Measurements from ENCODE around the gene CYB5R4. TPM values are rescaled to one million over a fixed set of nuclear protein-coding genes. Genes with fewer than 3 reads are reported as not detected.

Gene CYB5R4
- total and polyA plus RNA-seq, 2 experiments from 2014 or later: 10.3 to 10.7 TPM

- Histone ChIP-seq H2AFZ (no peak overlapping the region), H3K36me3 (replicated peaks; ENCODE audit: insufficient read depth, low read depth) (no peaks in the 10 kb centered on the region), H3K4me1 (ENCODE audit: insufficient read depth) (no peaks in the 10 kb centered on the region), H3K27me3 (no peaks in the 10 kb centered on the region), H3K79me2 (no peaks in the 10 kb centered on the region), H3K9me3 (ENCODE audit: low read depth) (no peaks in the 10 kb centered on the region), H4K20me1 (ENCODE audit: insufficient read depth, poor library complexity, severe bottlenecking) (no peaks in the 10 kb centered on the region), H3K4me3 (no peak overlapping the region), H3K4me2 (no peak overlapping the region), H3K27ac (no peak overlapping the region), H3K9me2 (replicated peaks; ENCODE audit: insufficient read depth) (no peaks in the 10 kb centered on the region)
- no peak for DNase-seq (ENCODE audit: low spot score)
- TF ChIP-seq EZH2 (IDR thresholded peaks at IDR 0.05; ENCODE audit: borderline replicate concordance): no peak
- no peak for TF ChIP-seq CTCF (IDR thresholded peaks at IDR 0.05; ENCODE audit: poor library complexity)
- TF ChIP-seq EZH2phosphoT487 (IDR thresholded peaks at IDR 0.05; ENCODE audit: low read depth, severe bottlenecking, unreplicated experiment): no peak
- WGBS (ENCODE audit: low lambda C conversion rate, missing lambda C conversion rate): 97% methylated on average over 1 of the region's 1 CpG
These were observed 125.8 kb downstream of the CYB5R4 start for GRCh38 chr6:83985308-83985713.

- Histone ChIP-seq H3K4me1 (ENCODE audit: insufficient read depth) (no peaks in the 10 kb centered on the region), H3K4me3 (no peak overlapping the region), H2AFZ (no peak overlapping the region), H3K79me2 (no peaks in the 10 kb centered on the region), H3K27ac (no peak overlapping the region), H3K36me3 (replicated peaks; ENCODE audit: insufficient read depth, low read depth) (no peaks in the 10 kb centered on the region), H4K20me1 (ENCODE audit: insufficient read depth, poor library complexity, severe bottlenecking) (no peaks in the 10 kb centered on the region), H3K9me3 (ENCODE audit: low read depth) (no peaks in the 10 kb centered on the region), H3K4me2 (no peak overlapping the region), H3K27me3 (no peaks in the 10 kb centered on the region), H3K9me2 (replicated peaks; ENCODE audit: insufficient read depth) (no peaks in the 10 kb centered on the region)
- DNase-seq (ENCODE audit: low spot score): no peak
- no peak for TF ChIP-seq EZH2 (IDR thresholded peaks at IDR 0.05; ENCODE audit: borderline replicate concordance)
- no peak for TF ChIP-seq CTCF (IDR thresholded peaks at IDR 0.05; ENCODE audit: poor library complexity)
- no peak for TF ChIP-seq EZH2phosphoT487 (IDR thresholded peaks at IDR 0.05; ENCODE audit: low read depth, severe bottlenecking, unreplicated experiment)
These were observed 126.2 kb downstream of the CYB5R4 start for GRCh38 chr6:83985715-83986114.

GRCh38 chr6:83998021-83998584 lies 138.6 kb downstream of the CYB5R4 start:
- Histone ChIP-seq H3K9me2 (replicated peaks; ENCODE audit: insufficient read depth) (no peaks in the 10 kb centered on the region), H3K27me3 (no peaks in the 10 kb centered on the region), H4K20me1 (ENCODE audit: insufficient read depth, poor library complexity, severe bottlenecking) (no peaks in the 10 kb centered on the region), H3K79me2 (no peaks in the 10 kb centered on the region), H2AFZ (no peak overlapping the region), H3K4me2 (no peak overlapping the region), H3K4me3 (no peak overlapping the region), H3K27ac (no peak overlapping the region), H3K36me3 (replicated peaks; ENCODE audit: insufficient read depth, low read depth) (no peaks in the 10 kb centered on the region), H3K4me1 (ENCODE audit: insufficient read depth) (no peaks in the 10 kb centered on the region), H3K9me3 (ENCODE audit: low read depth) (no peaks in the 10 kb centered on the region)
- DNase-seq (ENCODE audit: low spot score): no peak
- TF ChIP-seq CTCF (IDR thresholded peaks at IDR 0.05; ENCODE audit: poor library complexity): no peak

- no peak for TF ChIP-seq EZH2phosphoT487 (IDR thresholded peaks at IDR 0.05; ENCODE audit: low read depth, severe bottlenecking, unreplicated experiment)
- no peak for TF ChIP-seq EZH2 (IDR thresholded peaks at IDR 0.05; ENCODE audit: borderline replicate concordance)
- TF ChIP-seq CTCF (IDR thresholded peaks at IDR 0.05; ENCODE audit: poor library complexity): no peak
- no peaks in the 10 kb centered on the region for H3K9me2 ChIP-seq (replicated peaks; ENCODE audit: insufficient read depth)
- H3K9me3 ChIP-seq (ENCODE audit: low read depth): no peaks in the 10 kb centered on the region
- no peaks in the 10 kb centered on the region for H3K36me3 ChIP-seq (replicated peaks; ENCODE audit: insufficient read depth, low read depth)
- no peak for DNase-seq (ENCODE audit: low spot score)
- no peaks in the 10 kb centered on the region for H4K20me1 ChIP-seq (ENCODE audit: insufficient read depth, poor library complexity, severe bottlenecking)
- H3K27me3 ChIP-seq: no peaks in the 10 kb centered on the region
- WGBS (ENCODE audit: low lambda C conversion rate, missing lambda C conversion rate): 84% methylated on average over 3 of the region's 3 CpGs
- H3K4me1 ChIP-seq (ENCODE audit: insufficient read depth): no peaks in the 10 kb centered on the region
- no peak overlapping the region for H3K4me3 ChIP-seq
- no peak overlapping the region for H2AFZ ChIP-seq
- no peak overlapping the region for H3K27ac ChIP-seq
- H3K79me2 ChIP-seq: no peaks in the 10 kb centered on the region
- no peak overlapping the region for H3K4me2 ChIP-seq
These were observed 141.6 kb downstream of the CYB5R4 start for GRCh38 chr6:84001119-84001518.

All from hepatocyte (in vitro differentiated cells).